ENCODE measurements around the gene CD6.

GRCh38 chr11:61032824-61033223 lies 61.3 kb downstream of the CD6 start:
- TF ChIP-seq POLR2A (IDR thresholded peaks at IDR 0.05; ENCODE audit: low read depth, low read length) (no peak), CTCF (IDR thresholded peaks at IDR 0.05 in 2 of 3, conservative IDR thresholded peaks at IDR 0.05 in 1 of 3; ENCODE audit: control insufficient read depth in 2 of 3, extremely low read depth in 1 of 3, insufficient read depth in 1 of 3, low read depth in 3 of 3, low read length in 3 of 3) (no peak), JUND (IDR thresholded peaks at IDR 0.05; ENCODE audit: low read depth, low read length) (no peak), KDM1A (IDR thresholded peaks at IDR 0.05; ENCODE audit: borderline replicate concordance) (no peak), SREBF1 (IDR thresholded peaks at IDR 0.05; ENCODE audit: low read length) (no peak)
